ENCODE measurements around the gene ZNF382. TPM values are rescaled to one million over a fixed set of nuclear protein-coding genes. Genes with fewer than 3 reads are reported as not detected.

Gene ZNF382
- total RNA-seq, 1 donor from 2014 or later = 22.1 TPM

DNA sequence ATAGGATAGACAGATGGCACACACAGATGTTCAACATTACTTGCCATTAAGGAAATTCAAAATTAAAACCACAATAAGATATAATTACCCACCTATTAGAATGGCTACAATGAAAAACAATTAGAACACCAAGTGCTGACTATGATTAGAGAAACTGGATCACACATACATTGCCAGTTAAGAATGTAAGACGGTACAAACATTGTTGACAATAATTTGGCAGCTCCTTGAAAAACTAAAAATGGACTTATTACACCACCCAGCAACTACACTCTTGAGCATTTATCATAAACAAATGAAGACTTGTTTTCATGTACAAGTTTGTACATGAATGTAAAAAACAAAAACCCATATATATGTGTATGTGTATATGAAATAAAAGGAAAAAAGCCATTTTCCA lies 47.8 kb downstream of the ZNF382 start:
- Mint-ChIP-seq H3K27ac (ENCODE audit: unreplicated experiment) (no peak overlapping the region), H3K36me3 (ENCODE audit: low read depth) (peaks cover 61% of the 10 kb centered on the region), H3K4me3 (no peak overlapping the region), H3K4me1 (no peaks in the 10 kb centered on the region), H3K9me3 (peaks cover 30% of the 10 kb centered on the region), H3K27me3 (ENCODE audit: low read depth) (no peaks in the 10 kb centered on the region)
- DNase-seq (ENCODE audit: low read depth, low spot score) = no peak
- TF ChIP-seq, protein P1, sequence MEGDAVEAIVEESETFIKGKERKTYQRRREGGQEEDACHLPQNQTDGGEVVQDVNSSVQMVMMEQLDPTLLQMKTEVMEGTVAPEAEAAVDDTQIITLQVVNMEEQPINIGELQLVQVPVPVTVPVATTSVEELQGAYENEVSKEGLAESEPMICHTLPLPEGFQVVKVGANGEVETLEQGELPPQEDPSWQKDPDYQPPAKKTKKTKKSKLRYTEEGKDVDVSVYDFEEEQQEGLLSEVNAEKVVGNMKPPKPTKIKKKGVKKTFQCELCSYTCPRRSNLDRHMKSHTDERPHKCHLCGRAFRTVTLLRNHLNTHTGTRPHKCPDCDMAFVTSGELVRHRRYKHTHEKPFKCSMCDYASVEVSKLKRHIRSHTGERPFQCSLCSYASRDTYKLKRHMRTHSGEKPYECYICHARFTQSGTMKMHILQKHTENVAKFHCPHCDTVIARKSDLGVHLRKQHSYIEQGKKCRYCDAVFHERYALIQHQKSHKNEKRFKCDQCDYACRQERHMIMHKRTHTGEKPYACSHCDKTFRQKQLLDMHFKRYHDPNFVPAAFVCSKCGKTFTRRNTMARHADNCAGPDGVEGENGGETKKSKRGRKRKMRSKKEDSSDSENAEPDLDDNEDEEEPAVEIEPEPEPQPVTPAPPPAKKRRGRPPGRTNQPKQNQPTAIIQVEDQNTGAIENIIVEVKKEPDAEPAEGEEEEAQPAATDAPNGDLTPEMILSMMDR (conservative IDR thresholded peaks at IDR 0.05) = no peak

GRCh38 chr19:36665832-36666231 lies 60.7 kb downstream of the ZNF382 start:
- H3K4me1 Mint-ChIP-seq = peaks cover 36% of the 10 kb centered on the region
- no peak overlapping the region for H3K27ac Mint-ChIP-seq (ENCODE audit: unreplicated experiment)
- peak overlapping the region; percentile 100 for H3K4me3 Mint-ChIP-seq
- H3K9me3 Mint-ChIP-seq = peaks cover 35% of the 10 kb centered on the region
- H3K36me3 Mint-ChIP-seq (ENCODE audit: low read depth) = peaks cover 60% of the 10 kb centered on the region
- TF ChIP-seq, protein P1 (conservative IDR thresholded peaks at IDR 0.05) = no peak
- H3K27me3 Mint-ChIP-seq (ENCODE audit: low read depth) = no peaks in the 10 kb centered on the region
- no peak for DNase-seq (ENCODE audit: low read depth, low spot score)

- Mint-ChIP-seq H3K9me3 (peaks cover 30% of the 10 kb centered on the region), H3K4me1 (peaks cover 36% of the 10 kb centered on the region), H3K27me3 (ENCODE audit: low read depth) (no peaks in the 10 kb centered on the region), H3K4me3 (peak overlapping the region; percentile 80), H3K36me3 (ENCODE audit: low read depth) (peaks cover 65% of the 10 kb centered on the region), H3K27ac (ENCODE audit: unreplicated experiment) (no peak overlapping the region)
- TF ChIP-seq, protein P1 (conservative IDR thresholded peaks at IDR 0.05) = no peak
- DNase-seq (ENCODE audit: low read depth, low spot score) = no peak
Observed at GRCh38 chr19:36668646-36669045, 63.5 kb downstream of the ZNF382 start.

DNA sequence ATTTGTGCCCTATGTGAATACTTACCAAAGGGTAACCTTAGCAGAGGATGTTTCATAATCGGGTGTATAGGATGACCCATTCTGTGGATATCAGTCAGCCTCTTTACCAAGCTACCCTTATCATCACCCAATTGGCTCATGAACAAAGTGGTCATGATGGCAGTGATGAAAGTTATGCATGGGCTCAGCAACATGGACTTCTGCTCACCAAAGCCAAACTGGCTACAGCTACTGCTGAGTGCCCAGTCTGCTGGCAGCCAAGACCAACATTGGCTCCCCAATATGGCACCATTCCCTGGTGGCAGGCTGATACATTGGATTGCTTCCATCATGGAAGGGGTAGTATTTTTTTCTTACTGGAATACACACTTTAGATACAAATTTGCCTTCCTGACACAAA lies 67.3 kb downstream of the ZNF382 start:
- peaks cover 14% of the 10 kb centered on the region for H3K4me1 Mint-ChIP-seq
- peaks cover 14% of the 10 kb centered on the region for H3K9me3 Mint-ChIP-seq
- H3K4me3 Mint-ChIP-seq = no peak overlapping the region
- TF ChIP-seq, protein P1 (conservative IDR thresholded peaks at IDR 0.05) = no peak
- H3K36me3 Mint-ChIP-seq (ENCODE audit: low read depth) = peaks cover 49% of the 10 kb centered on the region
- no peak for DNase-seq (ENCODE audit: low read depth, low spot score)
- H3K27me3 Mint-ChIP-seq (ENCODE audit: low read depth) = no peaks in the 10 kb centered on the region
- H3K27ac Mint-ChIP-seq (ENCODE audit: unreplicated experiment) = no peak overlapping the region

- H3K4me3 Mint-ChIP-seq = no peak overlapping the region
- no peak for DNase-seq (ENCODE audit: low read depth, low spot score)
- H3K36me3 Mint-ChIP-seq (ENCODE audit: low read depth) = peaks cover 55% of the 10 kb centered on the region
- H3K4me1 Mint-ChIP-seq = peaks cover 3% of the 10 kb centered on the region
- H3K9me3 Mint-ChIP-seq = peaks cover 13% of the 10 kb centered on the region
- H3K27ac Mint-ChIP-seq (ENCODE audit: unreplicated experiment) = no peak overlapping the region
- TF ChIP-seq, protein P1 (conservative IDR thresholded peaks at IDR 0.05) = no peak
- no peaks in the 10 kb centered on the region for H3K27me3 Mint-ChIP-seq (ENCODE audit: low read depth)
Observed at GRCh38 chr19:36674201-36674600, 69.1 kb downstream of the ZNF382 start.

DNA sequence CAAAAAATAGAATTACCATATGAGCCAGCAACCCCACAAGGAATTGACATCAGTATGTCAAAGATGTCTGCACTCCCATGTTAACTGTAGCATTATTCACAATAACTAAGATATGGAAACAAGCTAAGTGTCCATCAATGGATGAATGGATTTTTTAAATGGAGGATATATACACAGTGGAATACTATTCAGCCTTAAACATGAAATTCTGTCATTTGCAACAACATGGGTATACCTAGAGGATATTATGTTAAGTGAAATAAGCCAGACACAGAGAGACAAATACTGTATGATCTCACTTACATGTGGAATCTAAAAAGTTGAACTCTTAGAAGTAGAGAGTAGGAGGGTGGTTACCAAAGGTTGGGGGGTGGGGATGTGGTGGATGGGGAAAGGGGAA lies 74.3 kb downstream of the ZNF382 start:
- H3K4me3 Mint-ChIP-seq = no peak overlapping the region
- TF ChIP-seq, protein P1 (conservative IDR thresholded peaks at IDR 0.05) = no peak
- H3K9me3 Mint-ChIP-seq = peaks cover 12% of the 10 kb centered on the region
- H3K27me3 Mint-ChIP-seq (ENCODE audit: low read depth) = no peaks in the 10 kb centered on the region
- H3K36me3 Mint-ChIP-seq (ENCODE audit: low read depth) = peaks cover 45% of the 10 kb centered on the region
- no peak overlapping the region for H3K27ac Mint-ChIP-seq (ENCODE audit: unreplicated experiment)
- no peak for DNase-seq (ENCODE audit: low read depth, low spot score)
- H3K4me1 Mint-ChIP-seq = no peaks in the 10 kb centered on the region
